Gastrocnemius medialis (tissue), 4 donors: ENCODE measurements around the gene ARHGAP24.

Experiments used
- POLR2A ChIP-seq, 2 donors: fragments of 450-650 bp; IDR thresholded peaks; one replicate each; pipeline ENCODE4 v1.6.1; 2017; ENCODE audit warnings: antibody characterized with exemption in 2 of 2, mild to moderate bottlenecking in 2 of 2, moderate library complexity in 2 of 2
- TF ChIP-seq, protein P1 (sequence below), 5 experiments: fragments of 450-650 bp in 3 of 5; fragments of 200-600 bp in 2 of 5; sonication (generic) in 2 of 5; IDR thresholded peaks in 4 of 5; conservative IDR thresholded peaks in 1 of 5; 1 replicate in 4 of 5; 2 replicates in 1 of 5; pipeline ENCODE4 v1.5.1; 2016 to 2019; ENCODE audit warnings: antibody characterized with exemption in 5 of 5, mild to moderate bottlenecking in 3 of 5, moderate library complexity in 3 of 5

DNA sequence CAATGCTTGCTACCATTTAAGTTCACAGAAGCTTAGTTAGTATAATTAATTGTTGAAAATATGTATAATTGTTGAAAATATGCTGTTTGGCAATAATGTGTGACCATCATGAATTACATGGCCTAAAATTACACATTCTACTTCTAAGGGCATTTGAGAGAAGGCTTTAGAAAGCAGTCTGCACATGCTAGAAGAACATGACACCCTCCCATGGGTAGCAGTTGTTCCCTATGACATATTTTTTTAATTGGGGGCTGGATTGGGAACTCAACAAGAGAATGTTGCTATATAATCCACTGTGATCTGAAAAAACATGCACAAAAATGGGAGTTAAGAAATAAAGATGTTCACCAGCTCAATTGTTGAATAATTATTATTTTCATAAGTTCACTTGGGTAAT, 331.4 kb downstream of the ARHGAP24 start:
- TF ChIP-seq, protein P1, sequence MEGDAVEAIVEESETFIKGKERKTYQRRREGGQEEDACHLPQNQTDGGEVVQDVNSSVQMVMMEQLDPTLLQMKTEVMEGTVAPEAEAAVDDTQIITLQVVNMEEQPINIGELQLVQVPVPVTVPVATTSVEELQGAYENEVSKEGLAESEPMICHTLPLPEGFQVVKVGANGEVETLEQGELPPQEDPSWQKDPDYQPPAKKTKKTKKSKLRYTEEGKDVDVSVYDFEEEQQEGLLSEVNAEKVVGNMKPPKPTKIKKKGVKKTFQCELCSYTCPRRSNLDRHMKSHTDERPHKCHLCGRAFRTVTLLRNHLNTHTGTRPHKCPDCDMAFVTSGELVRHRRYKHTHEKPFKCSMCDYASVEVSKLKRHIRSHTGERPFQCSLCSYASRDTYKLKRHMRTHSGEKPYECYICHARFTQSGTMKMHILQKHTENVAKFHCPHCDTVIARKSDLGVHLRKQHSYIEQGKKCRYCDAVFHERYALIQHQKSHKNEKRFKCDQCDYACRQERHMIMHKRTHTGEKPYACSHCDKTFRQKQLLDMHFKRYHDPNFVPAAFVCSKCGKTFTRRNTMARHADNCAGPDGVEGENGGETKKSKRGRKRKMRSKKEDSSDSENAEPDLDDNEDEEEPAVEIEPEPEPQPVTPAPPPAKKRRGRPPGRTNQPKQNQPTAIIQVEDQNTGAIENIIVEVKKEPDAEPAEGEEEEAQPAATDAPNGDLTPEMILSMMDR (IDR thresholded peaks at IDR 0.05 in 4 of 5, conservative IDR thresholded peaks at IDR 0.05 in 1 of 5) = no peak
- no peak for TF ChIP-seq POLR2A (IDR thresholded peaks at IDR 0.05)
